ENCODE results near the gene SLC17A1.

DNA sequence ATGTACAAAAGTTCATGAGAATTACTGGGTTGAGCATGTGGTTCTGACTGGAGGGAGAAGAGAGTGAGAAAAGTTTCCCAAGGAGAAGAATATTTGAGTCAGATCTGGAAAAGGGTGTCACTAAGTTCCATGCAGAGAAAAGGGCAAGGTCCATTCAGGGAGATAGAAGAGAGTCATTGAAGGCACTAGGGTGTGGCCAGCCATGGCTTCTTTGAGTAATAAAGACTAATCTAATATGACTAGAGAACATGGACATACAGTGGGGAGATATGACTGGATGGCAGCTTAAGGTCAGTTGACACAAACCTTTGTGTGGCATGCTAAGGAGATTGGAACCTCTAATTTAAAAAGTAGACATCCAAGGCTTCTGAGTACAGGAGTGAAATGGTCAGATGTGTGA is 88.0 kb downstream of the SLC17A1 start:
- TF ChIP-seq EZH2 (IDR thresholded peaks at IDR 0.05; ENCODE audit: low read length): no peak
- TF ChIP-seq, protein P1, sequence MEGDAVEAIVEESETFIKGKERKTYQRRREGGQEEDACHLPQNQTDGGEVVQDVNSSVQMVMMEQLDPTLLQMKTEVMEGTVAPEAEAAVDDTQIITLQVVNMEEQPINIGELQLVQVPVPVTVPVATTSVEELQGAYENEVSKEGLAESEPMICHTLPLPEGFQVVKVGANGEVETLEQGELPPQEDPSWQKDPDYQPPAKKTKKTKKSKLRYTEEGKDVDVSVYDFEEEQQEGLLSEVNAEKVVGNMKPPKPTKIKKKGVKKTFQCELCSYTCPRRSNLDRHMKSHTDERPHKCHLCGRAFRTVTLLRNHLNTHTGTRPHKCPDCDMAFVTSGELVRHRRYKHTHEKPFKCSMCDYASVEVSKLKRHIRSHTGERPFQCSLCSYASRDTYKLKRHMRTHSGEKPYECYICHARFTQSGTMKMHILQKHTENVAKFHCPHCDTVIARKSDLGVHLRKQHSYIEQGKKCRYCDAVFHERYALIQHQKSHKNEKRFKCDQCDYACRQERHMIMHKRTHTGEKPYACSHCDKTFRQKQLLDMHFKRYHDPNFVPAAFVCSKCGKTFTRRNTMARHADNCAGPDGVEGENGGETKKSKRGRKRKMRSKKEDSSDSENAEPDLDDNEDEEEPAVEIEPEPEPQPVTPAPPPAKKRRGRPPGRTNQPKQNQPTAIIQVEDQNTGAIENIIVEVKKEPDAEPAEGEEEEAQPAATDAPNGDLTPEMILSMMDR (optimal IDR thresholded peaks at IDR 0.05 in 1 of 3, IDR thresholded peaks at IDR 0.05 in 1 of 3, conservative IDR thresholded peaks at IDR 0.05 in 1 of 3; ENCODE audit: extremely low read depth in 1 of 3, insufficient read depth in 2 of 3, low read length in 3 of 3): no peak

Measured in keratinocyte (primary cell).